WI38 (cell line): Measurements from ENCODE around the gene SUFU.
"Not testable (repeated sequence)": the region's sequence is repeated elsewhere in the genome, so short reads cannot be mapped to it uniquely, and the experiment has no call there.

Experiments
- H3K4me3 ChIP-seq: 2 replicates; pipeline ENCODE4 v1.5.1; 2011; ENCODE audit warnings: low read depth, mild to moderate bottlenecking, control low read depth, low read length
- CTCF ChIP-seq: IDR thresholded peaks from 2 replicates; pipeline ENCODE4 v1.5.1; 2012; ENCODE audit warnings: low read depth, mild to moderate bottlenecking, control low read depth, low read length

SUFU gene

GRCh38 chr10:102503264-102504178 is at the start of gene SUFU:
Gene SUFU, plus strand, starts transcription at chr10:102503972. Its CDS starts 181 bp downstream, at chr10:102504153.
- peak; percentile 91 for TF ChIP-seq CTCF

GRCh38 chr10:102454662-102455487 is 48.9 kb upstream of the SUFU start:
- H3K4me3 ChIP-seq, result not testable (repeated sequence)

More at GRCh38 chr10:102503264-102504178, at the start of gene SUFU:
- H3K4me3 ChIP-seq, result peak within 1 kb of the TSS; percentile 94

GRCh38 chr10:102455893-102456471 is 47.8 kb upstream of the SUFU start:
- no peak for TF ChIP-seq CTCF
- H3K4me3 ChIP-seq, result no peak overlapping the region

- no peak overlapping the region for H3K4me3 ChIP-seq
- TF ChIP-seq CTCF, result no peak
These were observed 46.1 kb upstream of the SUFU start for GRCh38 chr10:102457591-102458150.

GRCh38 chr10:102458656-102459055 is 45.1 kb upstream of the SUFU start:
- TF ChIP-seq CTCF, result no peak
- H3K4me3 ChIP-seq, result no peak overlapping the region

GRCh38 chr10:102460836-102461186 is 43.0 kb upstream of the SUFU start:
- peak overlapping the region; percentile 53 for H3K4me3 ChIP-seq
- TF ChIP-seq CTCF, result no peak
